ENCODE measurements around the gene HIRA. TPM values are rescaled to one million over a fixed set of nuclear protein-coding genes. Genes with fewer than 3 reads are reported as not detected.

HIRA gene
- total and polyA plus RNA-seq, 2 of the 8 experiments (the other 6 are each of a cell fraction or from before 2014, with no cell fraction given) = 34.9 to 67.2 TPM

GRCh38 chr22:19359554-19360299 lies 71.8 kb downstream of the HIRA start:
- Histone ChIP-seq H2BK120ac (replicated peaks; ENCODE audit: low read depth, low read length) (no peak overlapping the region), H3K79me2 (ENCODE audit: control insufficient read depth in 1 of 2, insufficient read depth in 2 of 2, low read length in 2 of 2) (no peaks in the 10 kb centered on the region), H2BK15ac (ENCODE audit: low read length) (no peak overlapping the region), H4K8ac (ENCODE audit: extremely low read depth, insufficient read depth, low read length) (no peak overlapping the region), H4K5ac (ENCODE audit: insufficient read length, low read depth, low read length) (no peak overlapping the region), H4K91ac (replicated peaks; ENCODE audit: insufficient read length, low read length) (no peak overlapping the region), H3K23me2 (ENCODE audit: low read depth, low read length) (no peaks in the 10 kb centered on the region), H2BK20ac (ENCODE audit: low read length) (no peak overlapping the region), H4K20me1 (replicated peaks in 1 of 2; ENCODE audit: control insufficient read depth in 1 of 2, insufficient read depth in 2 of 2, low read length in 2 of 2) (peaks cover 5 to 13% of the 10 kb centered on the region in 2 experiments), H3K4me2 (ENCODE audit: insufficient read depth in 1 of 2, low read depth in 2 of 2, low read length in 2 of 2) (no peak overlapping the region), H3K79me1 (ENCODE audit: low read depth, low read length) (no peaks in the 10 kb centered on the region; the same call in 1 of the 2 replicates), H3K4me3 (ENCODE audit: extremely low read depth in 1 of 4, insufficient read depth in 2 of 4, low read depth in 3 of 4, low read length in 4 of 4) (no peak overlapping the region), H2AK5ac (ENCODE audit: low read depth, low read length) (no peak overlapping the region), H3K36me3 (ENCODE audit: control insufficient read depth in 2 of 4, insufficient read depth in 4 of 4, low read length in 3 of 4) (peaks cover 32 to 55% (median 45%) of the 10 kb centered on the region in 4 experiments), H2BK5ac (ENCODE audit: low read depth, low read length) (no peak overlapping the region), H3K23ac (ENCODE audit: insufficient read length) (no peak overlapping the region), H3K27ac (ENCODE audit: low read depth, low read length) (no peak overlapping the region), H2AFZ (ENCODE audit: low read length) (no peak overlapping the region), H3K9ac (replicated peaks in 1 of 4; ENCODE audit: extremely low read depth in 1 of 4, low read depth in 3 of 4, low read length in 3 of 4) (peak overlapping the region in 1 of 4 experiments; percentile 13; a peak in 2 of 7 replicates), H3K27me3 (replicated peaks in 1 of 4; ENCODE audit: control insufficient read depth in 3 of 4, extremely low read depth in 1 of 4, insufficient read depth in 3 of 4, low read length in 3 of 4) (no peaks in the 10 kb centered on the region), H2BK12ac (ENCODE audit: low read depth, low read length) (no peak overlapping the region), H3K56ac (replicated peaks; ENCODE audit: insufficient read length, low read depth, low read length) (no peak overlapping the region), H3K18ac (ENCODE audit: extremely low read depth, low read length) (no peak overlapping the region), H3K4me1 (replicated peaks in 1 of 4; ENCODE audit: control insufficient read depth in 3 of 4, insufficient read depth in 4 of 4, low read length in 3 of 4) (no peaks in the 10 kb centered on the region), H3K14ac (ENCODE audit: insufficient read length) (no peak overlapping the region), H3K9me3 (ENCODE audit: insufficient read depth in 2 of 2, low read depth in 1 of 2, low read length in 1 of 2) (no peaks in the 10 kb centered on the region), H3K4ac (replicated peaks; ENCODE audit: insufficient read length, low read depth, low read length) (no peak overlapping the region)
- POLR2A ChIA-PET (ENCODE audit: partially characterized antibody) = no interaction called here
- no peak for FAIRE-seq
- CTCF ChIA-PET (ENCODE audit: partially characterized antibody) = interaction anchor here (0.9 to 1.8 kb wide), 3 partner anchors 60 to 181 kb away, joined by 3 to 5 read pairs (median 3); partner anchors contain the start of gene SLC25A1
- no peak for DNase-seq (ENCODE audit: low read depth in 1 of 2, low spot score in 2 of 2)
- 93% methylated on average over 6 of the region's 6 CpGs; no CpG with 5 or more reads in 1 of the 2 experiments for WGBS, 2 experiments (ENCODE audit: extremely low coverage in 1 of 2, insufficient coverage in 1 of 2, insufficient read length in 1 of 2, insufficient replicate concordance in 2 of 2, low coverage in 1 of 2, low lambda C conversion rate in 2 of 2, missing lambda C conversion rate in 1 of 2)
- no peak for TF ChIP-seq HDAC2 (IDR thresholded peaks at IDR 0.05; ENCODE audit: borderline replicate concordance in 1 of 2, low read depth in 2 of 2, low read length in 2 of 2)
- no peak for TF ChIP-seq KDM4A (IDR thresholded peaks at IDR 0.05; ENCODE audit: low read depth, low read length, severe bottlenecking)
- no peak for TF ChIP-seq TAF1 (IDR thresholded peaks at IDR 0.05; ENCODE audit: low read depth, low read length)
- TF ChIP-seq, protein P1, sequence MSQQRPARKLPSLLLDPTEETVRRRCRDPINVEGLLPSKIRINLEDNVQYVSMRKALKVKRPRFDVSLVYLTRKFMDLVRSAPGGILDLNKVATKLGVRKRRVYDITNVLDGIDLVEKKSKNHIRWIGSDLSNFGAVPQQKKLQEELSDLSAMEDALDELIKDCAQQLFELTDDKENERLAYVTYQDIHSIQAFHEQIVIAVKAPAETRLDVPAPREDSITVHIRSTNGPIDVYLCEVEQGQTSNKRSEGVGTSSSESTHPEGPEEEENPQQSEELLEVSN (IDR thresholded peaks at IDR 0.05) = no peak
- TF ChIP-seq, protein P2, sequence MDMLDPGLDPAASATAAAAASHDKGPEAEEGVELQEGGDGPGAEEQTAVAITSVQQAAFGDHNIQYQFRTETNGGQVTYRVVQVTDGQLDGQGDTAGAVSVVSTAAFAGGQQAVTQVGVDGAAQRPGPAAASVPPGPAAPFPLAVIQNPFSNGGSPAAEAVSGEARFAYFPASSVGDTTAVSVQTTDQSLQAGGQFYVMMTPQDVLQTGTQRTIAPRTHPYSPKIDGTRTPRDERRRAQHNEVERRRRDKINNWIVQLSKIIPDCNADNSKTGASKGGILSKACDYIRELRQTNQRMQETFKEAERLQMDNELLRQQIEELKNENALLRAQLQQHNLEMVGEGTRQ (IDR thresholded peaks at IDR 0.05; ENCODE audit: low read length) = no peak
- TF ChIP-seq GTF2F1 (IDR thresholded peaks at IDR 0.05; ENCODE audit: borderline replicate concordance, low read depth, low read length) = no peak
- TF ChIP-seq TCF12 (IDR thresholded peaks at IDR 0.05; ENCODE audit: low read depth, low read length) = no peak
- TF ChIP-seq YY1 (IDR thresholded peaks at IDR 0.05; ENCODE audit: low read depth, low read length) = no peak
- TF ChIP-seq KDM5A (IDR thresholded peaks at IDR 0.05; ENCODE audit: low read length) = no peak
- no peak for TF ChIP-seq CREB1 (IDR thresholded peaks at IDR 0.05)
- TF ChIP-seq NANOG (IDR thresholded peaks at IDR 0.05; ENCODE audit: insufficient read depth, low read depth, low read length, poor library complexity, severe bottlenecking) = no peak
